WTC11 (cell line): ENCODE measurements around the gene NCK1. TPM values are rescaled to one million over a fixed set of nuclear protein-coding genes. Genes with fewer than 3 reads are reported as not detected.

Experiments
- ATAC-seq: fragments of 200-7000 bp; cut with Tn5 transposase; 2 replicates; pipeline ENCODE4 v1.10.0; 2021; ENCODE audit warnings: mild to moderate bottlenecking, moderate library complexity
- CTCF ChIA-PET: fragments of 300-600 bp; sonication (Branson Sonifier 250); formaldehyde crosslinking; loops from one replicate; lab custom pipeline; 2021; ENCODE audit warnings: antibody characterized with exemption; lab: Charles Lee
- POLR2A ChIA-PET: fragments of 350-600 bp; sonication (Branson Sonifier 250); formaldehyde crosslinking; loops from one replicate; lab custom pipeline; 2021; ENCODE audit warnings: antibody characterized with exemption; lab: Charles Lee
- DNase-seq: peaks from one replicate; pipeline ENCODE4 v3.0.0; 2021; ENCODE audit warnings: low spot score
- H3K27ac Mint-ChIP-seq: 2 replicates; pipeline ENCODE4 v1.8.0; 2021; ENCODE audit warnings: mixed read lengths
- H3K27me3 Mint-ChIP-seq: 2 replicates; pipeline ENCODE4 v1.8.0; 2021; ENCODE audit warnings: low read depth, mild to moderate bottlenecking, moderate library complexity, mixed read lengths
- H3K36me3 Mint-ChIP-seq: 2 replicates; pipeline ENCODE4 v1.8.0; 2021; ENCODE audit warnings: mixed read lengths
- H3K4me1 Mint-ChIP-seq: 2 replicates; pipeline ENCODE4 v1.8.0; 2022; ENCODE audit warnings: mixed read lengths
- H3K4me3 Mint-ChIP-seq: 2 replicates; pipeline ENCODE4 v1.8.0; 2021; ENCODE audit warnings: mild to moderate bottlenecking, moderate library complexity, mixed read lengths
- H3K9me3 Mint-ChIP-seq: 2 replicates; pipeline ENCODE4 v1.8.0; 2021; ENCODE audit warnings: mixed read lengths
- ELF4 ChIP-seq: sonication (generic); formaldehyde crosslinking; IDR thresholded peaks from 2 replicates; pipeline ENCODE4 v1.8.1; 2022; ENCODE audit warnings: low read depth, mild to moderate bottlenecking, moderate library complexity, missing genetic modification reagents
- FOXP1 ChIP-seq: sonication (generic); formaldehyde crosslinking; IDR thresholded peaks from 2 replicates; pipeline ENCODE4 v1.8.0; 2022; ENCODE audit warnings: missing genetic modification reagents, mild to moderate bottlenecking, moderate library complexity, borderline replicate concordance
- IRF2 ChIP-seq: sonication (generic); formaldehyde crosslinking; IDR thresholded peaks from 2 replicates; pipeline ENCODE4 v1.8.0; 2022; ENCODE audit warnings: low read depth, missing genetic modification reagents, borderline replicate concordance
- MYBL2 ChIP-seq: sonication (generic); formaldehyde crosslinking; IDR thresholded peaks from 2 replicates; pipeline ENCODE4 v1.8.1; 2023; ENCODE audit warnings: mild to moderate bottlenecking, moderate library complexity, missing genetic modification reagents
- NFATC4 ChIP-seq: fragments of 250-450 bp; sonication (Bioruptor Pico); IDR thresholded peaks from 2 replicates; pipeline ENCODE4 v1.9.0; 2021; ENCODE audit warnings: mild to moderate bottlenecking
- TEAD4 ChIP-seq: sonication (generic); formaldehyde crosslinking; IDR thresholded peaks from 2 replicates; pipeline ENCODE4 v1.8.0; 2022; ENCODE audit warnings: mild to moderate bottlenecking, missing genetic modification reagents
- total RNA-seq: library from RNA; stranded (reverse); gene quantifications from 3 replicates; pipeline ENCODE4 v1.2.3, GENCODE V29; 2021
- TF ChIP-seq, protein P1 (sequence below): sonication (generic); formaldehyde crosslinking; IDR thresholded peaks from 2 replicates; pipeline ENCODE4 v1.8.0; 2023; ENCODE audit warnings: missing genetic modification reagents
- TF ChIP-seq, protein P2 (sequence below): sonication (generic); formaldehyde crosslinking; IDR thresholded peaks from 2 replicates; pipeline ENCODE4 v1.8.0; 2023; ENCODE audit warnings: mild to moderate bottlenecking, missing genetic modification reagents
- TF ChIP-seq, protein P3 (sequence below): sonication (generic); formaldehyde crosslinking; IDR thresholded peaks from 2 replicates; pipeline ENCODE4 v1.8.0; 2022; ENCODE audit warnings: mild to moderate bottlenecking, missing genetic modification reagents
- TF ChIP-seq, protein P4 (sequence below): sonication (generic); formaldehyde crosslinking; conservative IDR thresholded peaks from 2 replicates; pipeline ENCODE4 v1.8.1; 2023; ENCODE audit warnings: mild to moderate bottlenecking, low read depth, missing genetic modification reagents, moderate library complexity
- TF ChIP-seq, protein P5 (sequence below): sonication (generic); formaldehyde crosslinking; IDR thresholded peaks from 2 replicates; pipeline ENCODE4 v1.8.1; 2023; ENCODE audit warnings: mild to moderate bottlenecking, missing genetic modification reagents, borderline replicate concordance
- TF ChIP-seq, protein P6 (sequence below): sonication (generic); formaldehyde crosslinking; IDR thresholded peaks from 2 replicates; pipeline ENCODE4 v1.8.0; 2022; ENCODE audit warnings: missing genetic modification reagents
- TF ChIP-seq, protein P7 (sequence below): sonication (generic); formaldehyde crosslinking; IDR thresholded peaks from 2 replicates; pipeline ENCODE4 v1.8.1; 2023; ENCODE audit warnings: mild to moderate bottlenecking, missing genetic modification reagents

NCK1 gene
- total RNA-seq, 1 experiment from 2014 or later = 28.9 TPM

DNA sequence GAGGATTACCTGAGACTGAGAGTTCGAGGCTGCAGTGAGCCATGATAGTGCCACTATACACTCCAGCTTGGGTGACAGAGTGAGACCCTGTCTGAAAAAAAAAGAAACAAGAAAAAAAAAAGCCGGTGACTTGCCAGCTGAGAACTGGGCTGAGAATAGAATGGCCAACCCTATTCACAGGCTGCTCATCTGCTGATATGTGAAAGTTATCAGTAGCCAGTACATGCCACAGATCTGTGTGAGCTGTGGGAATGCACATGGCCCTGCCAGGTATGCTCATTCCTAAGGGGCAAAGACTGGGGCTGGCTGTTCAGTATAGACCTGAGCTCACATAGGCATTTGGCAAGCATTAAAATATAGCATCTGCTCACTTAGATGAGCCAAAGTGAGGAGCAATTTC lies 126.6 kb downstream of the NCK1 start:
- Mint-ChIP-seq H3K4me3 (no peak overlapping the region), H3K4me1 (no peaks in the 10 kb centered on the region), H3K27ac (no peak overlapping the region), H3K27me3 (no peaks in the 10 kb centered on the region), H3K36me3 (peaks cover 25% of the 10 kb centered on the region), H3K9me3 (peaks cover 25% of the 10 kb centered on the region)
- ATAC-seq = no peak
- CTCF ChIA-PET = no interaction called here
- no peak for TF ChIP-seq TEAD4 (CRISPR knock-in tag)
- no peak for TF ChIP-seq NFATC4 (CRISPR knock-in tag)
- no peak for TF ChIP-seq FOXP1 (CRISPR knock-in tag)
- TF ChIP-seq, protein P1, sequence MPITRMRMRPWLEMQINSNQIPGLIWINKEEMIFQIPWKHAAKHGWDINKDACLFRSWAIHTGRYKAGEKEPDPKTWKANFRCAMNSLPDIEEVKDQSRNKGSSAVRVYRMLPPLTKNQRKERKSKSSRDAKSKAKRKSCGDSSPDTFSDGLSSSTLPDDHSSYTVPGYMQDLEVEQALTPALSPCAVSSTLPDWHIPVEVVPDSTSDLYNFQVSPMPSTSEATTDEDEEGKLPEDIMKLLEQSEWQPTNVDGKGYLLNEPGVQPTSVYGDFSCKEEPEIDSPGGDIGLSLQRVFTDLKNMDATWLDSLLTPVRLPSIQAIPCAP (CRISPR knock-in tag) = no peak
- TF ChIP-seq, protein P2, sequence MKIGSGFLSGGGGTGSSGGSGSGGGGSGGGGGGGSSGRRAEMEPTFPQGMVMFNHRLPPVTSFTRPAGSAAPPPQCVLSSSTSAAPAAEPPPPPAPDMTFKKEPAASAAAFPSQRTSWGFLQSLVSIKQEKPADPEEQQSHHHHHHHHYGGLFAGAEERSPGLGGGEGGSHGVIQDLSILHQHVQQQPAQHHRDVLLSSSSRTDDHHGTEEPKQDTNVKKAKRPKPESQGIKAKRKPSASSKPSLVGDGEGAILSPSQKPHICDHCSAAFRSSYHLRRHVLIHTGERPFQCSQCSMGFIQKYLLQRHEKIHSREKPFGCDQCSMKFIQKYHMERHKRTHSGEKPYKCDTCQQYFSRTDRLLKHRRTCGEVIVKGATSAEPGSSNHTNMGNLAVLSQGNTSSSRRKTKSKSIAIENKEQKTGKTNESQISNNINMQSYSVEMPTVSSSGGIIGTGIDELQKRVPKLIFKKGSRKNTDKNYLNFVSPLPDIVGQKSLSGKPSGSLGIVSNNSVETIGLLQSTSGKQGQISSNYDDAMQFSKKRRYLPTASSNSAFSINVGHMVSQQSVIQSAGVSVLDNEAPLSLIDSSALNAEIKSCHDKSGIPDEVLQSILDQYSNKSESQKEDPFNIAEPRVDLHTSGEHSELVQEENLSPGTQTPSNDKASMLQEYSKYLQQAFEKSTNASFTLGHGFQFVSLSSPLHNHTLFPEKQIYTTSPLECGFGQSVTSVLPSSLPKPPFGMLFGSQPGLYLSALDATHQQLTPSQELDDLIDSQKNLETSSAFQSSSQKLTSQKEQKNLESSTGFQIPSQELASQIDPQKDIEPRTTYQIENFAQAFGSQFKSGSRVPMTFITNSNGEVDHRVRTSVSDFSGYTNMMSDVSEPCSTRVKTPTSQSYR (CRISPR knock-in tag) = no peak
- TF ChIP-seq, protein P3, sequence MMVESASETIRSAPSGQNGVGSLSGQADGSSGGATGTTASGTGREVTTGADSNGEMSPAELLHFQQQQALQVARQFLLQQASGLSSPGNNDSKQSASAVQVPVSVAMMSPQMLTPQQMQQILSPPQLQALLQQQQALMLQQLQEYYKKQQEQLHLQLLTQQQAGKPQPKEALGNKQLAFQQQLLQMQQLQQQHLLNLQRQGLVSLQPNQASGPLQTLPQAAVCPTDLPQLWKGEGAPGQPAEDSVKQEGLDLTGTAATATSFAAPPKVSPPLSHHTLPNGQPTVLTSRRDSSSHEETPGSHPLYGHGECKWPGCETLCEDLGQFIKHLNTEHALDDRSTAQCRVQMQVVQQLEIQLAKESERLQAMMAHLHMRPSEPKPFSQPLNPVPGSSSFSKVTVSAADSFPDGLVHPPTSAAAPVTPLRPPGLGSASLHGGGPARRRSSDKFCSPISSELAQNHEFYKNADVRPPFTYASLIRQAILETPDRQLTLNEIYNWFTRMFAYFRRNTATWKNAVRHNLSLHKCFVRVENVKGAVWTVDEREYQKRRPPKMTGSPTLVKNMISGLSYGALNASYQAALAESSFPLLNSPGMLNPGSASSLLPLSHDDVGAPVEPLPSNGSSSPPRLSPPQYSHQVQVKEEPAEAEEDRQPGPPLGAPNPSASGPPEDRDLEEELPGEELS (CRISPR knock-in tag) = no peak
- POLR2A ChIA-PET = no interaction called here
- no peak for DNase-seq

DNA sequence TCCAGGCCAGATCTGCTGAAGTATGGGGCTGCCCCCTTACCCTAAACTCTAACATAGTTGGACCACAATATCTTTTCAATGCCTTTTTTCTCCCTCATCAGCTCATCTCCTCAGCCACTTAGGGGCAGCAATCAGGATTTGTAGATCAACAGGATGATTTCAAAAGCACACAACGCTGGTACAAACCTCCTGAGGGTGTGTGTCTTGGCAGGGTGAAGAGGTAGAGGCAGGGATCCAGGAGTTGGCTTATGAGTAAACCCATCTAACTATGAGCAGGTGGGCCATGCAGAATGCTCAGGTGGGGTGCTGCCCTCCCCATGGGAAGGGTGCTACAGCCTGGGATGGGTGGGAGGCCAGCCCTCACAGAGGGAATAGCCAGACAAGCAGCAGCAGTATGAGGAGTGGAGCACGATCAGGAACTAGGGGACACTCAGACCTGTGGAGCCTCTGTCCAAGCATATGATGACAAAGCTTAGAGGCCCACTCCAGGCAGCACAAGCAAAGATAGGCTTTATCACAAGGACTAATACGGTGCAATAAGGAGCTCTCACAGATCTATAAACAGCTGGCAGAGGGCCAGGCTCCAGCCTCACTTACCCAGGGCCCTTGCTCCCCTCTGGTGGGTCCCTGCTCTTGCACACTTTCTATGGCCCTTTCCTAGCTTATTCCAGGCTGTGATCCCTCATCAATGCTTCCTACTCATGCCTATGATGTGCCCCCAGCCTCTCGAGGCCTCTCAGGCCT lies 127.9 kb downstream of the NCK1 start:
- H3K4me1 Mint-ChIP-seq = no peaks in the 10 kb centered on the region
- H3K4me3 Mint-ChIP-seq = no peak overlapping the region
- POLR2A ChIA-PET = interaction anchor here (0.9 kb wide), 1 partner anchor 128 kb away, joined by 4 read pairs; the partner anchor contains the start of gene NCK1
- DNase-seq (no peak), ATAC-seq (no peak)
- H3K36me3 Mint-ChIP-seq = peaks cover 25% of the 10 kb centered on the region
- H3K9me3 Mint-ChIP-seq = peaks cover 25% of the 10 kb centered on the region
- no peak overlapping the region for H3K27ac Mint-ChIP-seq
- no peaks in the 10 kb centered on the region for H3K27me3 Mint-ChIP-seq
- CTCF ChIA-PET = interaction anchor here (0.5 kb wide), 1 partner anchor 92 kb away, joined by 3 read pairs; no protein-coding TSS in a partner anchor
- TF ChIP-seq, protein P4, sequence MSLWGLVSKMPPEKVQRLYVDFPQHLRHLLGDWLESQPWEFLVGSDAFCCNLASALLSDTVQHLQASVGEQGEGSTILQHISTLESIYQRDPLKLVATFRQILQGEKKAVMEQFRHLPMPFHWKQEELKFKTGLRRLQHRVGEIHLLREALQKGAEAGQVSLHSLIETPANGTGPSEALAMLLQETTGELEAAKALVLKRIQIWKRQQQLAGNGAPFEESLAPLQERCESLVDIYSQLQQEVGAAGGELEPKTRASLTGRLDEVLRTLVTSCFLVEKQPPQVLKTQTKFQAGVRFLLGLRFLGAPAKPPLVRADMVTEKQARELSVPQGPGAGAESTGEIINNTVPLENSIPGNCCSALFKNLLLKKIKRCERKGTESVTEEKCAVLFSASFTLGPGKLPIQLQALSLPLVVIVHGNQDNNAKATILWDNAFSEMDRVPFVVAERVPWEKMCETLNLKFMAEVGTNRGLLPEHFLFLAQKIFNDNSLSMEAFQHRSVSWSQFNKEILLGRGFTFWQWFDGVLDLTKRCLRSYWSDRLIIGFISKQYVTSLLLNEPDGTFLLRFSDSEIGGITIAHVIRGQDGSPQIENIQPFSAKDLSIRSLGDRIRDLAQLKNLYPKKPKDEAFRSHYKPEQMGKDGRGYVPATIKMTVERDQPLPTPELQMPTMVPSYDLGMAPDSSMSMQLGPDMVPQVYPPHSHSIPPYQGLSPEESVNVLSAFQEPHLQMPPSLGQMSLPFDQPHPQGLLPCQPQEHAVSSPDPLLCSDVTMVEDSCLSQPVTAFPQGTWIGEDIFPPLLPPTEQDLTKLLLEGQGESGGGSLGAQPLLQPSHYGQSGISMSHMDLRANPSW (CRISPR knock-in tag) = no peak
- TF ChIP-seq IRF2 (CRISPR knock-in tag) (no peak), MYBL2 (CRISPR knock-in tag) (no peak), ELF4 (no peak)
- TF ChIP-seq, protein P5, sequence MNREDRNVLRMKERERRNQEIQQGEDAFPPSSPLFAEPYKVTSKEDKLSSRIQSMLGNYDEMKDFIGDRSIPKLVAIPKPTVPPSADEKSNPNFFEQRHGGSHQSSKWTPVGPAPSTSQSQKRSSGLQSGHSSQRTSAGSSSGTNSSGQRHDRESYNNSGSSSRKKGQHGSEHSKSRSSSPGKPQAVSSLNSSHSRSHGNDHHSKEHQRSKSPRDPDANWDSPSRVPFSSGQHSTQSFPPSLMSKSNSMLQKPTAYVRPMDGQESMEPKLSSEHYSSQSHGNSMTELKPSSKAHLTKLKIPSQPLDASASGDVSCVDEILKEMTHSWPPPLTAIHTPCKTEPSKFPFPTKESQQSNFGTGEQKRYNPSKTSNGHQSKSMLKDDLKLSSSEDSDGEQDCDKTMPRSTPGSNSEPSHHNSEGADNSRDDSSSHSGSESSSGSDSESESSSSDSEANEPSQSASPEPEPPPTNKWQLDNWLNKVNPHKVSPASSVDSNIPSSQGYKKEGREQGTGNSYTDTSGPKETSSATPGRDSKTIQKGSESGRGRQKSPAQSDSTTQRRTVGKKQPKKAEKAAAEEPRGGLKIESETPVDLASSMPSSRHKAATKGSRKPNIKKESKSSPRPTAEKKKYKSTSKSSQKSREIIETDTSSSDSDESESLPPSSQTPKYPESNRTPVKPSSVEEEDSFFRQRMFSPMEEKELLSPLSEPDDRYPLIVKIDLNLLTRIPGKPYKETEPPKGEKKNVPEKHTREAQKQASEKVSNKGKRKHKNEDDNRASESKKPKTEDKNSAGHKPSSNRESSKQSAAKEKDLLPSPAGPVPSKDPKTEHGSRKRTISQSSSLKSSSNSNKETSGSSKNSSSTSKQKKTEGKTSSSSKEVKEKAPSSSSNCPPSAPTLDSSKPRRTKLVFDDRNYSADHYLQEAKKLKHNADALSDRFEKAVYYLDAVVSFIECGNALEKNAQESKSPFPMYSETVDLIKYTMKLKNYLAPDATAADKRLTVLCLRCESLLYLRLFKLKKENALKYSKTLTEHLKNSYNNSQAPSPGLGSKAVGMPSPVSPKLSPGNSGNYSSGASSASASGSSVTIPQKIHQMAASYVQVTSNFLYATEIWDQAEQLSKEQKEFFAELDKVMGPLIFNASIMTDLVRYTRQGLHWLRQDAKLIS (CRISPR knock-in tag) = no peak
- TF ChIP-seq, protein P6, sequence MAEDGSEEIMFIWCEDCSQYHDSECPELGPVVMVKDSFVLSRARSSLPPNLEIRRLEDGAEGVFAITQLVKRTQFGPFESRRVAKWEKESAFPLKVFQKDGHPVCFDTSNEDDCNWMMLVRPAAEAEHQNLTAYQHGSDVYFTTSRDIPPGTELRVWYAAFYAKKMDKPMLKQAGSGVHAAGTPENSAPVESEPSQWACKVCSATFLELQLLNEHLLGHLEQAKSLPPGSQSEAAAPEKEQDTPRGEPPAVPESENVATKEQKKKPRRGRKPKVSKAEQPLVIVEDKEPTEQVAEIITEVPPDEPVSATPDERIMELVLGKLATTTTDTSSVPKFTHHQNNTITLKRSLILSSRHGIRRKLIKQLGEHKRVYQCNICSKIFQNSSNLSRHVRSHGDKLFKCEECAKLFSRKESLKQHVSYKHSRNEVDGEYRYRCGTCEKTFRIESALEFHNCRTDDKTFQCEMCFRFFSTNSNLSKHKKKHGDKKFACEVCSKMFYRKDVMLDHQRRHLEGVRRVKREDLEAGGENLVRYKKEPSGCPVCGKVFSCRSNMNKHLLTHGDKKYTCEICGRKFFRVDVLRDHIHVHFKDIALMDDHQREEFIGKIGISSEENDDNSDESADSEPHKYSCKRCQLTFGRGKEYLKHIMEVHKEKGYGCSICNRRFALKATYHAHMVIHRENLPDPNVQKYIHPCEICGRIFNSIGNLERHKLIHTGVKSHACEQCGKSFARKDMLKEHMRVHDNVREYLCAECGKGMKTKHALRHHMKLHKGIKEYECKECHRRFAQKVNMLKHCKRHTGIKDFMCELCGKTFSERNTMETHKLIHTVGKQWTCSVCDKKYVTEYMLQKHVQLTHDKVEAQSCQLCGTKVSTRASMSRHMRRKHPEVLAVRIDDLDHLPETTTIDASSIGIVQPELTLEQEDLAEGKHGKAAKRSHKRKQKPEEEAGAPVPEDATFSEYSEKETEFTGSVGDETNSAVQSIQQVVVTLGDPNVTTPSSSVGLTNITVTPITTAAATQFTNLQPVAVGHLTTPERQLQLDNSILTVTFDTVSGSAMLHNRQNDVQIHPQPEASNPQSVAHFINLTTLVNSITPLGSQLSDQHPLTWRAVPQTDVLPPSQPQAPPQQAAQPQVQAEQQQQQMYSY = no peak
- TF ChIP-seq, protein P7, sequence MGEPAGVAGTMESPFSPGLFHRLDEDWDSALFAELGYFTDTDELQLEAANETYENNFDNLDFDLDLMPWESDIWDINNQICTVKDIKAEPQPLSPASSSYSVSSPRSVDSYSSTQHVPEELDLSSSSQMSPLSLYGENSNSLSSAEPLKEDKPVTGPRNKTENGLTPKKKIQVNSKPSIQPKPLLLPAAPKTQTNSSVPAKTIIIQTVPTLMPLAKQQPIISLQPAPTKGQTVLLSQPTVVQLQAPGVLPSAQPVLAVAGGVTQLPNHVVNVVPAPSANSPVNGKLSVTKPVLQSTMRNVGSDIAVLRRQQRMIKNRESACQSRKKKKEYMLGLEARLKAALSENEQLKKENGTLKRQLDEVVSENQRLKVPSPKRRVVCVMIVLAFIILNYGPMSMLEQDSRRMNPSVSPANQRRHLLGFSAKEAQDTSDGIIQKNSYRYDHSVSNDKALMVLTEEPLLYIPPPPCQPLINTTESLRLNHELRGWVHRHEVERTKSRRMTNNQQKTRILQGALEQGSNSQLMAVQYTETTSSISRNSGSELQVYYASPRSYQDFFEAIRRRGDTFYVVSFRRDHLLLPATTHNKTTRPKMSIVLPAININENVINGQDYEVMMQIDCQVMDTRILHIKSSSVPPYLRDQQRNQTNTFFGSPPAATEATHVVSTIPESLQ (CRISPR knock-in tag) = no peak
